GM18517 (cell line): ENCODE measurements around the gene KAT2B.

Source experiments
- ATAC-seq: cut with Tn5 transposase; IDR thresholded peaks from one replicate; pipeline ENCODE4 v1.9.1; 2021; ENCODE audit warnings: mild to moderate bottlenecking, moderate library complexity; ENCODE audit not compliant: unreplicated experiment

Gene KAT2B

GRCh38 chr3:20064796-20065564, 24.7 kb downstream of the KAT2B start:
- no peak for ATAC-seq

- ATAC-seq: no peak
Measured at GRCh38 chr3:20066079-20066478, 25.8 kb downstream of the KAT2B start.

- ATAC-seq: no peak
Measured at GRCh38 chr3:20066850-20067617, 26.8 kb downstream of the KAT2B start.

GRCh38 chr3:20068512-20069177, 28.4 kb downstream of the KAT2B start:
- ATAC-seq: no peak

- no peak for ATAC-seq
Measured at GRCh38 chr3:20069178-20069532, 28.9 kb downstream of the KAT2B start.

- ATAC-seq: no peak
Measured at GRCh38 chr3:20071175-20071574, 30.9 kb downstream of the KAT2B start.

- no peak for ATAC-seq
Measured at GRCh38 chr3:20072422-20072821, 32.2 kb downstream of the KAT2B start.

GRCh38 chr3:20073068-20073467, 32.8 kb downstream of the KAT2B start:
- ATAC-seq: no peak

GRCh38 chr3:20073683-20074082, 33.4 kb downstream of the KAT2B start:
- no peak for ATAC-seq

- ATAC-seq: no peak
Measured at GRCh38 chr3:20074226-20075063, 34.2 kb downstream of the KAT2B start.

- no peak for ATAC-seq
Measured at GRCh38 chr3:20075197-20075596, 35.0 kb downstream of the KAT2B start.

- no peak for ATAC-seq
Measured at GRCh38 chr3:20076296-20076997, 36.2 kb downstream of the KAT2B start.

- ATAC-seq: no peak
Measured at GRCh38 chr3:20077068-20077467, 36.8 kb downstream of the KAT2B start.

- no peak for ATAC-seq
Measured at GRCh38 chr3:20078194-20078714, 38.0 kb downstream of the KAT2B start.

- ATAC-seq: no peak
Measured at GRCh38 chr3:20079621-20080020, 39.4 kb downstream of the KAT2B start.

- ATAC-seq: no peak
Measured at GRCh38 chr3:20080956-20081554, 40.8 kb downstream of the KAT2B start.

- no peak for ATAC-seq
Measured at GRCh38 chr3:20083253-20083652, 43.0 kb downstream of the KAT2B start.

GRCh38 chr3:20083953-20084352, 43.7 kb downstream of the KAT2B start:
- ATAC-seq: no peak

- ATAC-seq: no peak
Measured at GRCh38 chr3:20091331-20092047, 51.2 kb downstream of the KAT2B start.
